Bone marrow (tissue), 2 donors: Measurements from ENCODE around the gene SMIM10L2A.
"Not testable (repeated sequence)": the region's sequence is repeated elsewhere in the genome, so short reads cannot be mapped to it uniquely, and the experiment has no call there.

ENCODE experiments used
- DNase-seq, 2 donors: peaks; one replicate each; lab custom pipeline; 2025; lab: John Stamatoyannopoulos, UW

The SMIM10L2A gene

GRCh38 chrX:135421932-135422809 is at the start of gene SMIM10L2A:
Gene SMIM10L2A, plus strand, starts transcription at chrX:135421944. Its CDS starts 188 bp downstream, at chrX:135422132.
- DNase-seq: no peak

GRCh38 chrX:135373357-135373756 is 48.4 kb upstream of the SMIM10L2A start:
- no peak for DNase-seq

GRCh38 chrX:135382260-135382659 is 39.5 kb upstream of the SMIM10L2A start:
- DNase-seq: no peak

- no peak for DNase-seq
These were observed 38.5 kb upstream of the SMIM10L2A start for GRCh38 chrX:135383249-135383648.

GRCh38 chrX:135384161-135384836 is 37.4 kb upstream of the SMIM10L2A start:
- no peak for DNase-seq

GRCh38 chrX:135388841-135389240 is 32.9 kb upstream of the SMIM10L2A start:
- no peak for DNase-seq

GRCh38 chrX:135389243-135389642 is 32.5 kb upstream of the SMIM10L2A start:
- DNase-seq: no peak

GRCh38 chrX:135389717-135390116 is 32.0 kb upstream of the SMIM10L2A start:
- DNase-seq: no peak

GRCh38 chrX:135391734-135392133 is 30.0 kb upstream of the SMIM10L2A start:
- DNase-seq: no peak

- DNase-seq: no peak
These were observed 28.7 kb upstream of the SMIM10L2A start for GRCh38 chrX:135393051-135393450.

- DNase-seq: no peak
These were observed 26.7 kb upstream of the SMIM10L2A start for GRCh38 chrX:135395064-135395463.

GRCh38 chrX:135396109-135396508 is 25.6 kb upstream of the SMIM10L2A start:
- DNase-seq: no peak

- DNase-seq: no peak
These were observed 25.2 kb upstream of the SMIM10L2A start for GRCh38 chrX:135396566-135396965.

- no peak for DNase-seq
These were observed 24.1 kb upstream of the SMIM10L2A start for GRCh38 chrX:135397652-135398051.

- DNase-seq: no peak
These were observed 18.4 kb upstream of the SMIM10L2A start for GRCh38 chrX:135403374-135403773.

- not testable (repeated sequence) for DNase-seq
These were observed 15.3 kb upstream of the SMIM10L2A start for GRCh38 chrX:135406428-135406827.

- DNase-seq: no peak
These were observed 12.9 kb upstream of the SMIM10L2A start for GRCh38 chrX:135408794-135409193.

- no peak for DNase-seq
These were observed 10.7 kb upstream of the SMIM10L2A start for GRCh38 chrX:135410861-135411627.

- DNase-seq: no peak
These were observed 9.9 kb upstream of the SMIM10L2A start for GRCh38 chrX:135411893-135412292.

- DNase-seq: no peak
These were observed 5.2 kb upstream of the SMIM10L2A start for GRCh38 chrX:135416546-135416945.

- DNase-seq: no peak
These were observed 913 bp upstream of the SMIM10L2A start for GRCh38 chrX:135420831-135421230.

- DNase-seq: peak in 1 of 2 donors; percentile 32
These were observed 210 bp upstream of the SMIM10L2A start for GRCh38 chrX:135421537-135421931.

GRCh38 chrX:135422810-135423168 is 1.0 kb downstream of the SMIM10L2A start:
- DNase-seq: not testable (repeated sequence)
